NT2/D1 (cell line): ENCODE results near the gene MAL.

Source experiments
- DNase-seq: peaks from one replicate; pipeline ENCODE4 v3.0.0-alpha.2; 2011; ENCODE audit warnings: low read depth, low spot score
- H3K27me3 ChIP-seq: 2 replicates; pipeline ENCODE4 v1.6.0; 2011; ENCODE audit warnings: mild to moderate bottlenecking; ENCODE audit not compliant: insufficient read length, insufficient read depth
- H3K36me3 ChIP-seq: 2 replicates; pipeline ENCODE4 v1.6.1; 2011; ENCODE audit warnings: mild to moderate bottlenecking, low read length, mixed read lengths; ENCODE audit not compliant: insufficient read depth, insufficient read length
- H3K4me1 ChIP-seq: 2 replicates; pipeline ENCODE4 v1.5.1; 2011; ENCODE audit not compliant: insufficient read depth, insufficient read length
- H3K4me3 ChIP-seq: 2 replicates; pipeline ENCODE4 v1.5.1; 2011; ENCODE audit warnings: low read depth; ENCODE audit not compliant: insufficient read length
- H3K9ac ChIP-seq: 2 replicates; pipeline ENCODE4 v1.6.0; 2011; ENCODE audit warnings: low read depth; ENCODE audit not compliant: insufficient read length
- H3K9me3 ChIP-seq: 2 replicates; pipeline ENCODE4 v1.5.1; 2011; ENCODE audit warnings: mild to moderate bottlenecking, low read length; ENCODE audit not compliant: insufficient read depth
- SUZ12 ChIP-seq: IDR thresholded peaks from 2 replicates; pipeline ENCODE4 v1.6.1; 2011; ENCODE audit not compliant: insufficient read length, insufficient read depth; ENCODE audit errors: extremely low read depth
- YY1 ChIP-seq: IDR thresholded peaks from 2 replicates; pipeline ENCODE4 v1.6.1; 2011; ENCODE audit not compliant: insufficient read length, insufficient read depth
- ZNF274 ChIP-seq: IDR thresholded peaks from 2 replicates; pipeline ENCODE4 v1.6.1; 2011; ENCODE audit warnings: mild to moderate bottlenecking, low read depth, low read length

MAL gene

DNA sequence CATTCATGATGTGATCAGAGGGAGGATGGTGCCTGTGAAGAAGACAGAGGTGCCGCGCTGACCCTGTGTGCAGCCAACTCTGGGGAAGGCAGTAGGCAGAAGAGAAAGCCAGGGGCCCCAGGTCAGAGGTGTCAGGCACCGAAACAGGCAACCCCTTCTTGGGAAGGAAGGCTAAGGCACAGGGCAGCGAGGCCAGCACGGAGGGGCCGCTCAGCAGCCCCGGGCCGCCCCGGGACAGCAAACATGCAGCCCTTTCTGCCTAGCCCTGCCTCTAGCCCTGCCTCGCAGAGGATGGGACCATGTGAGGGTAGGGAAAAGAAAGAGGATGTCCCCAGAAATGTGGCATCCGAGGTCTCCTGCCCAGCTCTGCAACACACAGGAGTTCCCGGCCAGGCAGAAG is 7.7 kb upstream of the MAL start:
- Histone ChIP-seq H3K27me3 (peaks cover 20% of the 10 kb centered on the region), H3K9ac (no peak overlapping the region), H3K36me3 (no peaks in the 10 kb centered on the region), H3K9me3 (no peaks in the 10 kb centered on the region), H3K4me3 (no peak overlapping the region), H3K4me1 (peaks cover 18% of the 10 kb centered on the region)
- TF ChIP-seq ZNF274, result no peak
- no peak for TF ChIP-seq SUZ12
- no peak for TF ChIP-seq YY1
- no peak for DNase-seq

- TF ChIP-seq YY1 (no peak), ZNF274 (no peak), SUZ12 (no peak)
- peaks cover 18% of the 10 kb centered on the region for H3K4me1 ChIP-seq
- H3K27me3 ChIP-seq, result peaks cover 24% of the 10 kb centered on the region
- H3K4me3 ChIP-seq, result no peak overlapping the region
- H3K9ac ChIP-seq, result peak overlapping the region; percentile 15
- H3K9me3 ChIP-seq, result no peaks in the 10 kb centered on the region
- no peaks in the 10 kb centered on the region for H3K36me3 ChIP-seq
- no peak for DNase-seq
Observed at GRCh38 chr2:95018301-95018700, 7.2 kb upstream of the MAL start.

DNA sequence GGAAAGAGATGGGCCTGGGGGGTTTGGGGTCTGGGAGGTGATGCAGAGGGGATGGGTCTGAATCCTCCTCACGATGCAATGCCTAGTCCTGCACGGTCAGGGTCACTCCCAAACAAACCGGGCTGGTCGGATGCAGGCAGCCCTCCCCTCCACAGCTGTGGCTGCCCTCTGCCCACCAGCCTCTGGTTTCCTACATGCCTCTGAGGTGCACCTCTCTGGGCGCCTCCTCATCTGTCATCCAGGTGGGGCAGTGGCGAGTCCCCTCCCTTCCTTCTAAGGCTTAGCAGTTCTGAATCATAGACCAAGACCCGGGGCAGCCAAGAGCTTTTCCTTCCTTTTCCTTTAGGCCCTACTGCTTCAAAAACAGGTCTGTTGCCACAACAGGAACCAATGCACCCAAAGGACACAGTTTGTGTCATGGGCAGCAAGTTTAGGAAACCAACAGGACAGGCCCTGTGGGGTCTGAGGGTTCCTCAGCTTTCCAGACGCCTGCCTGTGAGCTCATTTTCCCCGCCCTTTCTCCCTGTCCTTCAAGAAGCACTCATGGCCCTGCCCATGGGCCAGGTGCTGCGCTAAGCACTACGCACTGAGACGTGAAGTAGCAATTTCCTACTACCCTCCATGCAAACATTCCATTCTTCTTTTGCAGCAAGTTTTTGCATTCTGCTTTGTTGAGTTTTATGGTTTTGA is 6.5 kb upstream of the MAL start:
- no peaks in the 10 kb centered on the region for H3K9me3 ChIP-seq
- DNase-seq, result no peak
- no peaks in the 10 kb centered on the region for H3K36me3 ChIP-seq
- peaks cover 31% of the 10 kb centered on the region for H3K27me3 ChIP-seq
- H3K9ac ChIP-seq, result no peak overlapping the region
- peaks cover 18% of the 10 kb centered on the region for H3K4me1 ChIP-seq
- no peak for TF ChIP-seq SUZ12
- TF ChIP-seq ZNF274, result no peak
- no peak for TF ChIP-seq YY1
- H3K4me3 ChIP-seq, result no peak overlapping the region

- Histone ChIP-seq H3K4me3 (no peak overlapping the region), H3K27me3 (peaks cover 37% of the 10 kb centered on the region), H3K9ac (no peak overlapping the region), H3K9me3 (no peaks in the 10 kb centered on the region), H3K4me1 (peaks cover 18% of the 10 kb centered on the region), H3K36me3 (no peaks in the 10 kb centered on the region)
- no peak for DNase-seq
- TF ChIP-seq ZNF274, result no peak
Observed at GRCh38 chr2:95019572-95019971, 5.9 kb upstream of the MAL start.

DNA sequence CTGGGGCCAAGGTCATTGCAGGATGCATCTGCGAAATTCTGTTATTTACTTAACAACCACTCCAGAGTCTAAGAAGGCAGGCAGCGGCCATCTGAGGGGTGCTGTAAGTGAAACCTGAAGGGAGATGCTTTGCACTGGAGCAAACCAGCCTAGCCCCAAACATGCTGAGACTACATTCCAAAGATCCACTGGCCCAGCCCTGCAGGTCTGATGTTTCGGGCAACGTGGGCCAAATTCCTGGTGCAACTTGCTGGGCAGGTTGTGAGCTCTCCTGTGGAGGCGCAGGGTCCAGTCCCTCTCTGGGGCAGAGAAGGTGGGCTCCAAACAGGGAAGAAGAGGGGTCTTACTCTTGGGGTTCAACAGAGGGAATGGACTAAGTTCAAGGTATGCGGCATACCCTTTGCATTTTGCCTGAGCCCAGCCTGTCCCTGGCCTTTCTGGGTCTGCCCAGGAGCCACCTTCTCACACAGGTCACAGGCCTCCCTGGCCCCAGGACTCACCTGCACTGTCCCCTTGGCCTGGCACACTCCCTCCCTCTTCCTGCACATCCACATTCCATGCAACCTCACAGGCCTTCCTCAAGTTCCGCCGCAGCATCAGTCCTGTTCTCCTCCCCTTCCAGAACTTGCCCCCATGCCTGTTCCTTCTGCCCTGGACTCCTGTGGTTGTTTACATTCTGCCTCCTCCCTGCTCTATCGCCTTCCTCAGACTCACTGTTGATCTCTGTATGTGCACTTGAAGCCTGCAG is 5.1 kb upstream of the MAL start:
- no peak for TF ChIP-seq ZNF274
- no peak for TF ChIP-seq YY1
- TF ChIP-seq SUZ12, result no peak
- Histone ChIP-seq H3K9me3 (no peaks in the 10 kb centered on the region), H3K4me1 (peaks cover 18% of the 10 kb centered on the region), H3K9ac (no peak overlapping the region), H3K4me3 (no peak overlapping the region), H3K27me3 (peaks cover 46% of the 10 kb centered on the region), H3K36me3 (no peaks in the 10 kb centered on the region)
- no peak for DNase-seq

DNA sequence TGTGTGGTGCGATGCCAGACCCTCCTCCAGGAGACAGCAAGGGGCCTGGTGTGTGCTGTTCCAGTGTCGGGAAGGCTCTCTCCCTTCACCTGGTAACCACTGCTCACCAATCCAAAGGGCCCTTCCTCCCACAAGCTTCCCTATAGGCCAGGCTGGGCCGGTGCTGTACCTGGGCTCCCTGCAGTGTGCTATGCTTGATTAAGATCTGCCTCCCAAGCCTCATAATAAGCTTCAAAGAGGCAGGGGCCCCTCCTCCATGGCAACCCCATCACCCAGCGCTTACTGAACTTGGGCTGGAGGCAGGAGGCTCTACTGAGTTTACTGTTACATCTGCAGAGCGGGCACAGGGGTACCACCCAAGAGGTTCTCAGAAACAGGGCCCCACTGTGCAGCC is 4.5 kb upstream of the MAL start:
- no peak for TF ChIP-seq ZNF274
- TF ChIP-seq YY1, result no peak
- no peak for TF ChIP-seq SUZ12
- H3K4me3 ChIP-seq, result no peak overlapping the region
- H3K27me3 ChIP-seq, result peaks cover 52% of the 10 kb centered on the region
- no peaks in the 10 kb centered on the region for H3K9me3 ChIP-seq
- H3K9ac ChIP-seq, result no peak overlapping the region
- no peaks in the 10 kb centered on the region for H3K36me3 ChIP-seq
- peaks cover 18% of the 10 kb centered on the region for H3K4me1 ChIP-seq
- DNase-seq, result no peak

GRCh38 chr2:95021847-95022246 is 3.7 kb upstream of the MAL start:
- H3K4me1 ChIP-seq, result peaks cover 15% of the 10 kb centered on the region
- no peaks in the 10 kb centered on the region for H3K36me3 ChIP-seq
- DNase-seq, result no peak
- no peak overlapping the region for H3K9ac ChIP-seq
- no peak overlapping the region for H3K4me3 ChIP-seq
- TF ChIP-seq SUZ12 (no peak), ZNF274 (no peak), YY1 (no peak)
- no peaks in the 10 kb centered on the region for H3K9me3 ChIP-seq
- peaks cover 59% of the 10 kb centered on the region for H3K27me3 ChIP-seq
